Measurements from ENCODE around the gene HIF1AN. TPM values are rescaled to one million over a fixed set of nuclear protein-coding genes. Genes with fewer than 3 reads are reported as not detected.
A peak's percentile ranks its signal among the peaks of the same experiment; 100 is the strongest.

The HIF1AN gene
- total RNA-seq, 1 donor from 2014 or later = 49.6 TPM

DNA sequence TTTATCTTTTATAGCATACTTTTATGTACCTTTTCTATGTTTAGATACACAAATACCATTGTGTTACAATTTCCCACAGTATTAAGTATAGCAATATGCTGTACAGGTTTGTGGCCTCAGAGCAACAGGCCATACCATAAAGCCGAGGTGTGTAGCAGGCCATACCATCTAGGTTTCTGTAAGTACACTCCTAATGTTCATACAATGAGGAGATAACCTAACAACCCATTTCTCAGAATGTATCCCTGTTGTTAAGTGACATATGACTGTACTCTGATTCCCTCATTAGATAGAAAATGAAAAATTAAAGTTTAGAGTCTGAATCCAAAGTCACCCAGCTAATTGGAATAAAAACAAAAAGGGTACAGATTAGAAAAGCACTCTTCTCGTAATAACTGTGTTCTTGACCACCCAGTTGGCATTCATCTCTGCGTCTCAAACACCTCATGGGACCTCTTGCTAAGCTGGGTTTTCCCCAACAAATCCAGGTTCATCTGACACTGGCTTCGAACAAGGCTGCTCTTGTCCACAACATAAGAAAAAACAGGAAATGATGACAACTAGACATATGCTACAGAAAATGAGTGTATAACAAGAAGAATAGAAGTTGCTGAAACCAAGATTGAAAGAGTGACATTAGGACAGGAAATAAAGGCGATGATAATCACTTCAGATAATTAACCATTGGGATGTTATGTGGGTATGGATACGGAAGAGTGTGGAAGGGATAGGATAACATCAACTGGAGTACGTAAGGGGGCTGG is 7.4 kb upstream of the HIF1AN start:
- H3K4me1 Mint-ChIP-seq (ENCODE audit: low read depth, unreplicated experiment) = peaks cover 7% of the 10 kb centered on the region
- peak overlapping the region; percentile 100 for H3K4me3 Mint-ChIP-seq (ENCODE audit: unreplicated experiment)
- peaks cover 3% of the 10 kb centered on the region for H3K9me3 Mint-ChIP-seq (ENCODE audit: unreplicated experiment)
- TF ChIP-seq, protein P1, sequence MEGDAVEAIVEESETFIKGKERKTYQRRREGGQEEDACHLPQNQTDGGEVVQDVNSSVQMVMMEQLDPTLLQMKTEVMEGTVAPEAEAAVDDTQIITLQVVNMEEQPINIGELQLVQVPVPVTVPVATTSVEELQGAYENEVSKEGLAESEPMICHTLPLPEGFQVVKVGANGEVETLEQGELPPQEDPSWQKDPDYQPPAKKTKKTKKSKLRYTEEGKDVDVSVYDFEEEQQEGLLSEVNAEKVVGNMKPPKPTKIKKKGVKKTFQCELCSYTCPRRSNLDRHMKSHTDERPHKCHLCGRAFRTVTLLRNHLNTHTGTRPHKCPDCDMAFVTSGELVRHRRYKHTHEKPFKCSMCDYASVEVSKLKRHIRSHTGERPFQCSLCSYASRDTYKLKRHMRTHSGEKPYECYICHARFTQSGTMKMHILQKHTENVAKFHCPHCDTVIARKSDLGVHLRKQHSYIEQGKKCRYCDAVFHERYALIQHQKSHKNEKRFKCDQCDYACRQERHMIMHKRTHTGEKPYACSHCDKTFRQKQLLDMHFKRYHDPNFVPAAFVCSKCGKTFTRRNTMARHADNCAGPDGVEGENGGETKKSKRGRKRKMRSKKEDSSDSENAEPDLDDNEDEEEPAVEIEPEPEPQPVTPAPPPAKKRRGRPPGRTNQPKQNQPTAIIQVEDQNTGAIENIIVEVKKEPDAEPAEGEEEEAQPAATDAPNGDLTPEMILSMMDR (IDR thresholded peaks at IDR 0.05; ENCODE audit: partially characterized antibody, unreplicated experiment) = no peak
- no peak for DNase-seq
- H3K36me3 Mint-ChIP-seq (ENCODE audit: unreplicated experiment) = no peaks in the 10 kb centered on the region
- peak overlapping the region; percentile 89 for H3K27ac Mint-ChIP-seq (ENCODE audit: unreplicated experiment)
- H3K27me3 Mint-ChIP-seq (ENCODE audit: unreplicated experiment) = peaks cover 7% of the 10 kb centered on the region

DNA sequence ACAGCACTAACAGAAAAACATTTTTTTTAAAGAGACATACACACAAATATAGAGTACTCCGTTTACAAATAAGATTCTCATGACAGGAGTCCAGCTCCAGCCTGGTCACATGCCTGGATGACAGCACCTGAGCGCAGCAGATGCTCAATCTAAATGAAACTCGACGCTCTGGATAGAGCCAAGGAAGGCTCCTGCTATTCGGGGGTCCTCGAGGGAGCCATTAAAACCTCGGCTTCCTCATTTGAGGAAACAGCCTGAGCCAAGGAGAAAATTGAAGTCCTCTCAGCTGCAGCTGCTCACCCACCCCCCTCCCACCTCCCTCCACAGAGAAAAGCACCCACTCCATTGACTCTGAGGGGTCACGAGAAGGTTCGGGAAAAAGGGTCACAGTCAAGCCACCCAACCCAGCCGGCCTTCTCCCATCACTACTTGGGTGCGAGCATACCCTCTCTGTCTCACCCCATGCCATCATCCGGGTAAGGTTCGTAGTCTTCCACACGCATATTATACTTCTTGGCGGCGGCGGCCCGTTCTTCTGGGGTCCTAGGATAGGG is 6.7 kb upstream of the HIF1AN start:
- Mint-ChIP-seq H3K27me3 (ENCODE audit: unreplicated experiment) (peaks cover 7% of the 10 kb centered on the region), H3K4me3 (ENCODE audit: unreplicated experiment) (peak overlapping the region; percentile 100), H3K9me3 (ENCODE audit: unreplicated experiment) (peaks cover 3% of the 10 kb centered on the region), H3K4me1 (ENCODE audit: low read depth, unreplicated experiment) (peaks cover 7% of the 10 kb centered on the region), H3K27ac (ENCODE audit: unreplicated experiment) (peak overlapping the region; percentile 89), H3K36me3 (ENCODE audit: unreplicated experiment) (no peaks in the 10 kb centered on the region)
- TF ChIP-seq, protein P1 (IDR thresholded peaks at IDR 0.05; ENCODE audit: partially characterized antibody, unreplicated experiment) = no peak
- DNase-seq = peak; percentile 64

DNA sequence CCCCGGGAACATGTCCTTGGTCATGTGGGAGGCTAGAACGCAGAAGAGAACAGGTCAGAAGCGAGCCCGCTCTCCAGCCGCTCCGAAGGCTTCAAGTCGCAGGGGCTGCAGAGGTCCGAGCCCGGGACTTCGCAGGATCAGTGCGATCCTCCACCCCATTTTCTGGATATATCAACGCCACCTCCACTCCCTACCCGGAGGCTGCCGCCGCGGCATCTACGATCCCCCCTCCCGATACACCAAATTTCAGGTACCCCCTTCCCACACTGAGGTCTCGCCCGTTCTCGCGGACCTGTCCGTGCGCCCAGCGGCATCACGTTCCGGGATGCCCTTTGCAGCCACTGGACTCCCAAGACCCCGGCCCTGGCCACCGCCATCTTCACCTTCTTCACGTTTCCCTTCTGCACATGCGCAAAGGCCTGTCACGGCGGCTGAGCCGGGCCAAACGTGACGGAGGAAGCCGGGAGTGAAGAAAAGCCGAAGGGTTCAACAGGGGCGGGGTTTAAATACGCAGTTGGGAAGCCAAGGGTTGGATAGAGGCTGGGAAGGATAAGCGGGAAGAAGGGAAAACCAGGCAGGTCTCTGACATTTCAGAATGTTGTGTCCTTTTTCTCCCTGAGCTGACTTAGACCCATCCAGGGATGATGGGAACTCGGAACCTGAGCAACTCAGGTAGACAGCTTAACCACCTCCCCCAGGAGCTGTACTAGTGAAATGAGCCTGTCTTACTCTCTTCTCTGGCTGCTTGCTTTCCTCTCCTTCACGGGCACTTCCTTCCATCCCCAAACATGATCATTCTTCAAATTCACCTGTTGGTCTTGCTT is 6.1 kb upstream of the HIF1AN start, which contains the start of gene NDUFB8:
NDUFB8 (minus strand) TSS at position 397 of the 824 bp plus-strand sequence; CDS start at position 377, 20 bp downstream.
- H3K36me3 Mint-ChIP-seq (ENCODE audit: unreplicated experiment) = no peaks in the 10 kb centered on the region
- peak; percentile 94 for DNase-seq
- H3K9me3 Mint-ChIP-seq (ENCODE audit: unreplicated experiment) = peaks cover 3% of the 10 kb centered on the region
- TF ChIP-seq, protein P1 (IDR thresholded peaks at IDR 0.05; ENCODE audit: partially characterized antibody, unreplicated experiment) = no peak
- H3K27ac Mint-ChIP-seq (ENCODE audit: unreplicated experiment) = peak within 1 kb of the TSS; percentile 89
- H3K4me1 Mint-ChIP-seq (ENCODE audit: low read depth, unreplicated experiment) = peaks cover 7% of the 10 kb centered on the region
- peaks cover 6% of the 10 kb centered on the region for H3K27me3 Mint-ChIP-seq (ENCODE audit: unreplicated experiment)
- H3K4me3 Mint-ChIP-seq (ENCODE audit: unreplicated experiment) = peak within 1 kb of the TSS; percentile 100

DNA sequence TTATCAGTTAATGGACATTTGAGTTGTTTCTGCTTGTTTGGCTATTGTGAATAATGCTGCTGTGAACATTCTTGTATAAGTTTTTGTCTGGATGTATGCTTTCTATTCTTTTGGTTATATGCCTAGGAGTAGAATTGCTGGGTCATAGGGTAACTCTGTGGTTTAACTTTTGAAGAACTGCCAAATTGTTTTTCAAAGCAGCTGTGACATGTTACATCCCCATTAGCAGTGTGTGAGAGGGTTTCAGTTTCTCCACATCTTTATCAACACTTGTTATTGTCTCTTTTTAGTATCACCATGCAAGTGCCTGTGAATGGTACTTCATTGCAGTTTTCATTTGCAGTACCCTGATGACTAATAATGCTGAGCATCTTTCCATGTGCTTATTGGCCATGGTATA is 4.0 kb upstream of the HIF1AN start:
- peaks cover 8% of the 10 kb centered on the region for H3K4me1 Mint-ChIP-seq (ENCODE audit: low read depth, unreplicated experiment)
- H3K27ac Mint-ChIP-seq (ENCODE audit: unreplicated experiment) = no peak overlapping the region
- peaks cover 6% of the 10 kb centered on the region for H3K27me3 Mint-ChIP-seq (ENCODE audit: unreplicated experiment)
- TF ChIP-seq, protein P1 (IDR thresholded peaks at IDR 0.05; ENCODE audit: partially characterized antibody, unreplicated experiment) = no peak
- H3K9me3 Mint-ChIP-seq (ENCODE audit: unreplicated experiment) = peaks cover 2% of the 10 kb centered on the region
- H3K36me3 Mint-ChIP-seq (ENCODE audit: unreplicated experiment) = no peaks in the 10 kb centered on the region
- no peak overlapping the region for H3K4me3 Mint-ChIP-seq (ENCODE audit: unreplicated experiment)
- no peak for DNase-seq
